Amygdala (tissue), 56 donors: ENCODE data around the gene LSM8.
"Not testable (repeated sequence)": the region's sequence is repeated elsewhere in the genome, so short reads cannot be mapped to it uniquely, and the experiment has no call there.

ENCODE experiments used
- DNase-seq, 56 donors: peaks; one replicate each; lab custom pipeline; 2025; lab: John Stamatoyannopoulos, UW

Gene LSM8

GRCh38 chr7:118183786-118184564, at the start of gene LSM8:
TSS of gene LSM8 (plus strand) at chr7:118184164. CDS start at chr7:118184224, 60 bp downstream.
- DNase-seq: peak; percentile 12 to 98 (median 90)

GRCh38 chr7:118134420-118134819, 49.5 kb upstream of the LSM8 start:
- DNase-seq: not testable (repeated sequence)

- DNase-seq: no peak
Observed at GRCh38 chr7:118140468-118140867, 43.5 kb upstream of the LSM8 start.

GRCh38 chr7:118142012-118142411, 42.0 kb upstream of the LSM8 start:
- no peak for DNase-seq

- DNase-seq: no peak
Observed at GRCh38 chr7:118148930-118149329, 35.0 kb upstream of the LSM8 start.

GRCh38 chr7:118149394-118149793, 34.6 kb upstream of the LSM8 start:
- no peak for DNase-seq

- no peak for DNase-seq
Observed at GRCh38 chr7:118151671-118152070, 32.3 kb upstream of the LSM8 start.

GRCh38 chr7:118152149-118152548, 31.8 kb upstream of the LSM8 start:
- DNase-seq: no peak

- no peak for DNase-seq
Observed at GRCh38 chr7:118152654-118153053, 31.3 kb upstream of the LSM8 start.

- DNase-seq: peak in 2 of 56 donors; percentile 14 to 21
Observed at GRCh38 chr7:118153551-118154177, 30.3 kb upstream of the LSM8 start.

- DNase-seq: no peak
Observed at GRCh38 chr7:118158766-118159165, 25.2 kb upstream of the LSM8 start.

- no peak for DNase-seq
Observed at GRCh38 chr7:118169146-118169545, 14.8 kb upstream of the LSM8 start.

- no peak for DNase-seq
Observed at GRCh38 chr7:118175740-118176139, 8.2 kb upstream of the LSM8 start.

GRCh38 chr7:118179191-118179590, 4.8 kb upstream of the LSM8 start:
- no peak for DNase-seq

GRCh38 chr7:118182593-118183427, 1.2 kb upstream of the LSM8 start:
- DNase-seq: peak in 1 of 56 donors; percentile 22

- peak in 3 of 56 donors; percentile 20 to 55 (median 37) for DNase-seq
Observed at GRCh38 chr7:118183428-118183785, 557 bp upstream of the LSM8 start.

GRCh38 chr7:118184565-118184940, 589 bp downstream of the LSM8 start:
- no peak for DNase-seq

- no peak for DNase-seq
Observed at GRCh38 chr7:118185163-118185860, 1.3 kb downstream of the LSM8 start.

GRCh38 chr7:118186501-118186900, 2.5 kb downstream of the LSM8 start:
- no peak for DNase-seq

GRCh38 chr7:118194571-118194970, 10.6 kb downstream of the LSM8 start:
- DNase-seq: no peak
